ENCODE results near the gene GAB1.

The GAB1 gene

GRCh38 chr4:143386812-143387211, 50.1 kb downstream of the GAB1 start:
- TF ChIP-seq CTCF (conservative IDR thresholded peaks at IDR 0.05; ENCODE audit: low read depth), result no peak
- CTCF ChIA-PET, result no interaction called here
- POLR2A ChIA-PET (ENCODE audit: low non-redundant PET), result no interaction called here
- no peak overlapping the region for H3K27ac ChIP-seq
- no peak for DNase-seq (ENCODE audit: low spot score)

- POLR2A ChIA-PET (ENCODE audit: low non-redundant PET), result no interaction called here
- CTCF ChIA-PET, result interaction anchor here (0.6 kb wide), 1 partner anchor 71 kb away, joined by 3 read pairs; no protein-coding TSS in a partner anchor
- DNase-seq (ENCODE audit: low spot score), result peak; percentile 26
- H3K27ac ChIP-seq, result no peak overlapping the region
- TF ChIP-seq CTCF (conservative IDR thresholded peaks at IDR 0.05; ENCODE audit: low read depth), result no peak
Measured at GRCh38 chr4:143389579-143390195, 53.0 kb downstream of the GAB1 start.

GRCh38 chr4:143390764-143391163, 54.1 kb downstream of the GAB1 start:
- H3K27ac ChIP-seq, result no peak overlapping the region
- ChIA-PET POLR2A (ENCODE audit: low non-redundant PET) (no interaction called here), CTCF (interaction anchor here (0.5 to 0.7 kb wide), 2 partner anchors 57 to 1924 kb away, joined by 4 to 5 read pairs; no protein-coding TSS in a partner anchor)
- no peak for DNase-seq (ENCODE audit: low spot score)
- no peak for TF ChIP-seq CTCF (conservative IDR thresholded peaks at IDR 0.05; ENCODE audit: low read depth)

- H3K27ac ChIP-seq, result no peak overlapping the region
- ChIA-PET CTCF (interaction anchor here (0.5 to 0.7 kb wide), 2 partner anchors 57 to 1924 kb away, joined by 4 to 5 read pairs; no protein-coding TSS in a partner anchor), POLR2A (ENCODE audit: low non-redundant PET) (no interaction called here)
Measured at GRCh38 chr4:143391261-143391660, 54.6 kb downstream of the GAB1 start.

GRCh38 chr4:143391895-143392294, 55.2 kb downstream of the GAB1 start:
- DNase-seq (ENCODE audit: low spot score), result no peak
- H3K27ac ChIP-seq, result no peak overlapping the region
- POLR2A ChIA-PET (ENCODE audit: low non-redundant PET), result no interaction called here
- CTCF ChIA-PET, result no interaction called here
- TF ChIP-seq CTCF (conservative IDR thresholded peaks at IDR 0.05; ENCODE audit: low read depth), result no peak

More at GRCh38 chr4:143391261-143391660, 54.6 kb downstream of the GAB1 start:
- DNase-seq (ENCODE audit: low spot score), result no peak
- TF ChIP-seq CTCF (conservative IDR thresholded peaks at IDR 0.05; ENCODE audit: low read depth), result no peak

GRCh38 chr4:143393195-143393594, 56.5 kb downstream of the GAB1 start:
- CTCF ChIA-PET, result interaction anchor here (0.6 kb wide), 1 partner anchor 16 kb away, joined by 3 read pairs; no protein-coding TSS in a partner anchor
- no peak for TF ChIP-seq CTCF (conservative IDR thresholded peaks at IDR 0.05; ENCODE audit: low read depth)
- no peak for DNase-seq (ENCODE audit: low spot score)
- H3K27ac ChIP-seq, result no peak overlapping the region
- POLR2A ChIA-PET (ENCODE audit: low non-redundant PET), result no interaction called here
